ENCODE measurements around the gene MRS2. TPM values are rescaled to one million over a fixed set of nuclear protein-coding genes. Genes with fewer than 3 reads are reported as not detected.

MRS2 gene
- total RNA-seq, 1 experiment from 2014 or later: 85.8 TPM

GRCh38 chr6:24431045-24431451, 28.3 kb downstream of the MRS2 start:
- Histone ChIP-seq H2BK120ac (ENCODE audit: low read depth, low read length, poor library complexity, severe bottlenecking) (no peak overlapping the region), H4K91ac (ENCODE audit: insufficient read length, low read depth, low read length) (no peak overlapping the region), H3K4me1 (ENCODE audit: insufficient read depth, low read length) (no peaks in the 10 kb centered on the region), H3K79me2 (ENCODE audit: insufficient read depth, low read length) (no peaks in the 10 kb centered on the region), H3K18ac (ENCODE audit: insufficient read length, low read depth, low read length) (no peak overlapping the region), H2BK15ac (ENCODE audit: low read depth, low read length) (no peak overlapping the region), H3K4ac (ENCODE audit: low read depth, low read length) (no peak overlapping the region), H4K8ac (replicated peaks; ENCODE audit: insufficient read length, low read depth, low read length) (no peak overlapping the region), H2BK20ac (ENCODE audit: low read depth, low read length, poor library complexity, severe bottlenecking) (no peak overlapping the region), H3K27me3 (ENCODE audit: insufficient read depth, low read length) (no peaks in the 10 kb centered on the region), H2BK12ac (ENCODE audit: insufficient read length, low read depth, low read length) (no peak overlapping the region), H3K9ac (ENCODE audit: extremely low read depth, insufficient read length, low read length) (no peak overlapping the region), H3K23ac (ENCODE audit: insufficient read length, low read depth, low read length) (no peak overlapping the region), H2AFZ (ENCODE audit: low read length) (no peak overlapping the region), H3K9me3 (ENCODE audit: control insufficient read depth, low read depth, low read length) (no peaks in the 10 kb centered on the region), H3K4me2 (ENCODE audit: insufficient read depth, insufficient read length, low read length) (no peak overlapping the region), H3K56ac (ENCODE audit: insufficient read length, low read depth, low read length) (no peak overlapping the region), H2BK5ac (ENCODE audit: insufficient read length, low read length) (no peak overlapping the region), H3K14ac (ENCODE audit: insufficient read depth, low read length) (no peak overlapping the region), H3T11ph (ENCODE audit: low read length) (no peak overlapping the region), H4K5ac (ENCODE audit: insufficient read length, low read depth, low read length) (no peak overlapping the region), H3K27ac (ENCODE audit: insufficient read length, low read depth, low read length) (no peak overlapping the region), H3K79me1 (ENCODE audit: insufficient read depth, low read depth, low read length, poor library complexity, severe bottlenecking) (no peaks in the 10 kb centered on the region), H4K20me1 (ENCODE audit: control insufficient read depth, insufficient read depth, insufficient read length) (no peaks in the 10 kb centered on the region), H3K23me2 (ENCODE audit: insufficient read length, low read depth, low read length, poor library complexity, severe bottlenecking) (no peaks in the 10 kb centered on the region), H2AK5ac (ENCODE audit: insufficient read length, low read length) (no peak overlapping the region)
- H3K4me1 Mint-ChIP-seq: no peaks in the 10 kb centered on the region
- DNase-seq: no peak
- peaks cover 0 to 13% (median 11%) of the 10 kb centered on the region in 3 experiments; a peak in 5 of 7 replicates for H3K36me3 Mint-ChIP-seq (ENCODE audit: insufficient read depth in 1 of 3, low read depth in 3 of 3)
- peak; percentile 82 for TF ChIP-seq CTCF (conservative IDR thresholded peaks at IDR 0.05)
- H3K4me3 Mint-ChIP-seq: no peak overlapping the region
- WGBS (ENCODE audit: extremely low coverage, insufficient read length, low lambda C conversion rate): no CpG with 5 or more reads among the region's 1 CpG
- H3K27ac Mint-ChIP-seq: no peak overlapping the region
- H3K27me3 Mint-ChIP-seq (ENCODE audit: low read depth): no peaks in the 10 kb centered on the region
- H3K9me3 Mint-ChIP-seq: peaks cover 0 to 3% of the 10 kb centered on the region in 2 experiments; a peak in 1 of 5 replicates

Measured in H9 (cell line).